GM10266 (cell line): ENCODE results near the gene WDFY4.

Experiments used
- DNase-seq: peaks from one replicate; pipeline ENCODE4 v3.0.0; 2012; ENCODE audit errors: extremely low spot score
- TF ChIP-seq, protein P1 (sequence below): IDR thresholded peaks from 2 replicates; pipeline ENCODE4 v1.5.1; 2012; ENCODE audit warnings: mild to moderate bottlenecking, low read depth; ENCODE audit not compliant: control insufficient read depth, insufficient read depth; ENCODE audit errors: missing control alignments

Gene WDFY4

DNA sequence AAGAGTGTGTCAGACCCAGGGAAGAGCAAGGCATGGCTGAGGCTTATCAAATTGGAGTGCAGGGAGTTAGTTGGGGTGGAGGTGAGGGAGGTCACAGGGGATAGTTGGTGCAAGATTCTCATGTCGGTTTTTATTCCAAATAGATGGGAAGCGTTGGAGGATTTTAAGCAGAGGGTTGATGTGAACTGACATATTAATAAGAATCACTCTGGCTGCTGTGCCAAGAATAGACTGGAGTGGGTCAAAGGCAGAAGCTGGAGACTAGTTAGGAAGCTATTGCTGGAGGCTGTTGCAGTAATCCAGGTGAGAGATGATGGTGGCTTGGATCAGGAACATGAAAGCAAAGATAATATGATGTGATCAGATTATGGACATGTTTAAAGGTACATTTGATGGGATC lies 218.5 kb downstream of the WDFY4 start:
- TF ChIP-seq, protein P1, sequence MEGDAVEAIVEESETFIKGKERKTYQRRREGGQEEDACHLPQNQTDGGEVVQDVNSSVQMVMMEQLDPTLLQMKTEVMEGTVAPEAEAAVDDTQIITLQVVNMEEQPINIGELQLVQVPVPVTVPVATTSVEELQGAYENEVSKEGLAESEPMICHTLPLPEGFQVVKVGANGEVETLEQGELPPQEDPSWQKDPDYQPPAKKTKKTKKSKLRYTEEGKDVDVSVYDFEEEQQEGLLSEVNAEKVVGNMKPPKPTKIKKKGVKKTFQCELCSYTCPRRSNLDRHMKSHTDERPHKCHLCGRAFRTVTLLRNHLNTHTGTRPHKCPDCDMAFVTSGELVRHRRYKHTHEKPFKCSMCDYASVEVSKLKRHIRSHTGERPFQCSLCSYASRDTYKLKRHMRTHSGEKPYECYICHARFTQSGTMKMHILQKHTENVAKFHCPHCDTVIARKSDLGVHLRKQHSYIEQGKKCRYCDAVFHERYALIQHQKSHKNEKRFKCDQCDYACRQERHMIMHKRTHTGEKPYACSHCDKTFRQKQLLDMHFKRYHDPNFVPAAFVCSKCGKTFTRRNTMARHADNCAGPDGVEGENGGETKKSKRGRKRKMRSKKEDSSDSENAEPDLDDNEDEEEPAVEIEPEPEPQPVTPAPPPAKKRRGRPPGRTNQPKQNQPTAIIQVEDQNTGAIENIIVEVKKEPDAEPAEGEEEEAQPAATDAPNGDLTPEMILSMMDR = no peak
- DNase-seq = no peak

DNA sequence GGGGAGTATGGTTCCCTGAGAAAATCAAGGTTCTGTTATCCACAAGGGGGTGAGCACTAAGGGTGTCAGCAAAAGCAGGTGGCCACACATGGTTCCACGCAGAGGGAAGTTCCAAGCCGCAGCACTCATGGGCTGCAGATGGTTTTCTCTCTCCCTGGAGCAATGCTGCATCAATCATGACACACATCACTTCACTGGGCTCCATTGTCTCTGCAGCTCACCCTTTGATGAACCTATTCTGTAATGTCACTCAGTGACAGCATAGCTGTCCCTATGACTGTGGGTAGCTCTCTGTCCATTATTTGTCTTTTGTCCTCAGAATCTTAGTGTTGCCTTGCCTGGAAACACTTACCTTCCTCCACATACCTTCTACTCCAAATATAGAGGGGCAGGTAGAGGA lies 220.2 kb downstream of the WDFY4 start:
- DNase-seq = no peak
- TF ChIP-seq, protein P1 = no peak

DNA sequence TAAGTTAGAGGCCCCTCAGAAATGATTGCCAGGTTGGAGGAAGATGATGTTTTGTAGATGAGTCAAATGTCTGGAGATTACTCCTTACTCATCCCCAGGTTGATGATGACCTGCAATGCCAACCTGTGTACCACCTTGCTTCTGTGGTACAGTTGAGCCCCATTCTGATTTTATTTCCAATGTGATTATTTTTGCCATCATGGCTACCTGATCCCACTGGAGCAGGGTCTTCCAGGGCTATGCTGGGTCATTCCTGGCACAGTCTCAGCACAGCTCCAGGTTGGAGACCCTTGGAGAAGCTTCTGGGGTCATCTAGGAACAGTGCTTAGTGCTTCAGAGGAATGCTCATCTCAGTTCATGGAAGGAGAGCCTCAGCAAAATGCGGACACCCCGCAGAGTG lies 220.6 kb downstream of the WDFY4 start:
- no peak for DNase-seq
- TF ChIP-seq, protein P1 = no peak

DNA sequence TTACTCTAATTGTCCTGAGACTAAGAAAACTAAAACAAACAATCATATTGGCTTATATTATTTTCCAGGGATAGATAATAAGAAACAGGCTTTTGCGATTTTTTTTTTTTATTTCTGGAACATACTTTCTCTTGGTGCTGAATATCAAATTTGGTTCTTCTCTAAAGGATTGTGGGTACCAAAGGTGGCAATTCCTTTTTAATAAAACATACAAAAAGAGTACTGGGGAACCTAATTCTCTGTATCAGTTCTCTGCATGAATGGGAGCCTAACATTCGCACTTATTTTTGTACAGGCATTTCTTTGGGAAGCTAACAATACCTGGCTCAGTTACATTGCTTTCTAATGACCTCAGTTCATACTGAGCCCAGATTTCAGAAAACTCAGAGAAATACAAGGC lies 222.2 kb downstream of the WDFY4 start:
- DNase-seq = no peak
- TF ChIP-seq, protein P1 = no peak

DNA sequence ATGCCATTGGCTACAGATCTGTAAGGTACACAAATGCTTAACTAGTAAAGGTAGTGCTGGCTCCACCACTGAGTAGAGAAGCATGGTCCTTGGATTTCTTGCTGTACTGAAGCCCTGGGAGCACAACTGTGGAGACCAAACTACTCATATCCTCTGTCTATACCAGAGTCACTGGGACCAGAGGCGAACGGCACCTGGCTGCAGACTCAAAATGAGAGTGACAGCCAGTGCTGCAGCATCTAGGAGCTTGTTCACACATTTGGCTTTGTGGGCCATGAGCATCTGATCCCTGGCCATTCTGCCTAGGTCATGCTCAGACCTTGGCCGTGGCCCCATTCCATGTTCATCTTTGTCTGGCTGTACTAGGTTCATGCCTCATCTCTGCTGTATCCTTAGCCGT lies 223.1 kb downstream of the WDFY4 start:
- peak; percentile 28 for DNase-seq
- TF ChIP-seq, protein P1 = no peak

DNA sequence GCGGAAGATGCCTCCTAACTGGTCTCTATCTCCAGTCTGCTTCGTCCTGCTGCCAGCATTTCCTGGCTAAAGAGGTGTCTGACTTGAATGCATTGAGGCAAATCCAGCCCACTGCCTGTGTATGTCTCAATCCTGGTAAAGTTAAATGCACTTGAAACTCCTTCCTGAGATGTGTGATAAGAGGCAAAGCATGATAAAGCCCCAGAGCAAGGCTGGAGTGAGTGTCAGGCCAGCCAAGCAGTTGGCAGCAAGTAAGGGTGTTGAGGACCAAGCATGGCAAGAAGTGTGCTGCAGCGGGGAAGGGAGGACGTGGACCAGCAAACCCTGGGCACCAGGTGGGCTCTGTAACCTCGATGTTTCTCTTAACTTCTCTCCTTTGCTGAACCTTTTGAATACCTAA lies 225.9 kb downstream of the WDFY4 start:
- no peak for DNase-seq
- TF ChIP-seq, protein P1 = no peak

DNA sequence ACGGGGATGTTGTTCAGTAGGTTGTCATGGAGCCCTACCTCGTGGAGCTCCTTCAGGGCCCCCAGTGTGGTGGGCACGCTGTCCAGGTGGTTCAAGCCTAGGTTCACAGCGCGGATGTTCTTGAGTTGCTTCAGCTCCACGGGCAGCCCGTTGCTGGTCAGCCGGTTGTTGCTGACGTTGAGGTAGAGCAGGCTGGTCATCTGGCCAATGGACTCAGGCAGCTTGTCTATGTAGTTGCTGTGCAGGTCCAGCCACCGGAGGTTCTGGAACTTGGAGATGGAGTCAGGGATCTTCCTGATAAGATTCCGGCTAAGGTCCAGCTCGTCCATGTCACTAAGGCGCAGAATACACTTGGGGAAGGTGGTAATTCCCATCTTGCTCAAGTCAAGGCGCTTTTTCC lies 229.0 kb downstream of the WDFY4 start:
- no peak for DNase-seq
- TF ChIP-seq, protein P1 = no peak
